ENCODE measurements around the gene SLC12A4.
"Not testable (repeated sequence)": the region's sequence is repeated elsewhere in the genome, so short reads cannot be mapped to it uniquely, and the experiment has no call there.

GRCh38 chr16:67994040-67994408, 25.6 kb upstream of the SLC12A4 start:
- not testable (repeated sequence) for TF ChIP-seq CTCF (IDR thresholded peaks at IDR 0.05); POLR2A (IDR thresholded peaks at IDR 0.05; ENCODE audit: low read depth); POLR2AphosphoS5 (IDR thresholded peaks at IDR 0.05); EP300 (IDR thresholded peaks at IDR 0.05)
